HG03196 (cell line): Measurements from ENCODE around the gene CUX1.
"Not testable (repeated sequence)": the region's sequence is repeated elsewhere in the genome, so short reads cannot be mapped to it uniquely, and the experiment has no call there.

Experiments used
- ATAC-seq: cut with Tn5 transposase; IDR thresholded peaks from one replicate; pipeline ENCODE4 v1.9.1; 2021; ENCODE audit not compliant: unreplicated experiment

CUX1 gene

GRCh38 chr7:102169651-102170392 is 352.4 kb downstream of the CUX1 start:
- ATAC-seq, result no peak

- no peak for ATAC-seq
Observed at GRCh38 chr7:102170393-102170970, 353.1 kb downstream of the CUX1 start.

- no peak for ATAC-seq
Observed at GRCh38 chr7:102173669-102174068, 356.2 kb downstream of the CUX1 start.

GRCh38 chr7:102175423-102176170 is 358.2 kb downstream of the CUX1 start:
- ATAC-seq, result no peak

- no peak for ATAC-seq
Observed at GRCh38 chr7:102178410-102178809, 361.0 kb downstream of the CUX1 start.

- no peak for ATAC-seq
Observed at GRCh38 chr7:102180727-102181126, 363.3 kb downstream of the CUX1 start.

- no peak for ATAC-seq
Observed at GRCh38 chr7:102181517-102181916, 364.1 kb downstream of the CUX1 start.

GRCh38 chr7:102182016-102182415 is 364.6 kb downstream of the CUX1 start:
- ATAC-seq, result no peak

- ATAC-seq, result not testable (repeated sequence)
Observed at GRCh38 chr7:102183848-102184247, 366.4 kb downstream of the CUX1 start.

- ATAC-seq, result no peak
Observed at GRCh38 chr7:102184303-102184702, 366.9 kb downstream of the CUX1 start.

- no peak for ATAC-seq
Observed at GRCh38 chr7:102185796-102186195, 368.4 kb downstream of the CUX1 start.

- ATAC-seq, result no peak
Observed at GRCh38 chr7:102186306-102186705, 368.9 kb downstream of the CUX1 start.

- no peak for ATAC-seq
Observed at GRCh38 chr7:102188746-102189145, 371.3 kb downstream of the CUX1 start.

GRCh38 chr7:102189756-102190155 is 372.3 kb downstream of the CUX1 start:
- no peak for ATAC-seq

- no peak for ATAC-seq
Observed at GRCh38 chr7:102190776-102191350, 373.4 kb downstream of the CUX1 start.

GRCh38 chr7:102191556-102192379 is 374.3 kb downstream of the CUX1 start:
- ATAC-seq, result no peak

- no peak for ATAC-seq
Observed at GRCh38 chr7:102192790-102193189, 375.4 kb downstream of the CUX1 start.

- ATAC-seq, result no peak
Observed at GRCh38 chr7:102193806-102194205, 376.4 kb downstream of the CUX1 start.

- ATAC-seq, result no peak
Observed at GRCh38 chr7:102195361-102195760, 377.9 kb downstream of the CUX1 start.

- ATAC-seq, result no peak
Observed at GRCh38 chr7:102196028-102196427, 378.6 kb downstream of the CUX1 start.

- ATAC-seq, result no peak
Observed at GRCh38 chr7:102197161-102197560, 379.7 kb downstream of the CUX1 start.
